B cell (primary cell): ENCODE measurements around the gene FAM3A. TPM values are rescaled to one million over a fixed set of nuclear protein-coding genes. Genes with fewer than 3 reads are reported as not detected.

ENCODE experiments used
- ATAC-seq: fragments of 200-7000 bp; cut with Tn5 transposase; one replicate; pipeline ENCODE4 v1.10.0; 2021; ENCODE audit warnings: low read depth, mild to moderate bottlenecking, moderate number of reproducible peaks, moderate library complexity
- CTCF ChIA-PET: fragments of 350-600 bp; sonication (Branson Sonifier 250); formaldehyde crosslinking; loops from one replicate; lab custom pipeline; 2021; ENCODE audit warnings: antibody characterized with exemption, inconsistent platforms; lab: Charles Lee
- POLR2A ChIA-PET: fragments of 350-600 bp; sonication (Branson Sonifier 250); formaldehyde crosslinking; loops from one replicate; lab custom pipeline; 2021; ENCODE audit warnings: antibody characterized with exemption; lab: Charles Lee
- DNase-seq: peaks from one replicate; pipeline ENCODE4 v3.0.0; 2013
- H2AFZ ChIP-seq: 2 replicates; pipeline ENCODE4 v1.6.1; 2012; ENCODE audit warnings: mild to moderate bottlenecking, low read depth, low read length; ENCODE audit not compliant: insufficient read depth, poor library complexity, severe bottlenecking
- H3K27ac ChIP-seq, 2 donors: 1 replicate in 1 of 2; 2 replicates in 1 of 2; pipeline ENCODE4 v1.5.1; 2012 to 2013; ENCODE audit warnings: low read length in 2 of 2, mild to moderate bottlenecking in 2 of 2, moderate library complexity in 1 of 2
- H3K27me3 ChIP-seq, 4 experiments: fragments of 200-600 bp in 1 of 4; sonication (generic) in 1 of 4; replicated peaks in 1 of 4; 1 replicate in 2 of 4; 2 replicates in 2 of 4; pipeline versions ENCODE4 v1.6.1 to v1.7.0; 2013 to 2016; ENCODE audit warnings: low read length in 3 of 4, mild to moderate bottlenecking in 2 of 4, mixed read lengths in 1 of 4, moderate library complexity in 1 of 4; ENCODE audit not compliant: insufficient read depth in 4 of 4, control insufficient read depth in 3 of 4; ENCODE audit errors: control extremely low read depth in 1 of 4
- H3K36me3 ChIP-seq, 2 experiments: replicated peaks in 1 of 2; 1 replicate in 1 of 2; 2 replicates in 1 of 2; pipeline versions ENCODE4 v1.6.1 to v1.7.1; 2013; ENCODE audit warnings: low read length in 1 of 2; ENCODE audit not compliant: insufficient read depth in 2 of 2, control insufficient read depth in 1 of 2; ENCODE audit errors: control extremely low read depth in 1 of 2, extremely low read depth in 1 of 2
- H3K4me1 ChIP-seq, 2 donors: fragments of 200-600 bp in 1 of 2; sonication (generic) in 1 of 2; 1 replicate in 1 of 2; 2 replicates in 1 of 2; pipeline versions ENCODE4 v1.5.1 to v1.6.1; 2013 to 2017; ENCODE audit warnings: low read length in 2 of 2; ENCODE audit not compliant: control insufficient read depth in 2 of 2, insufficient read depth in 2 of 2
- H3K4me2 ChIP-seq: replicated peaks from 2 replicates; pipeline ENCODE3; 2012; ENCODE audit warnings: mild to moderate bottlenecking, low read depth, low read length; ENCODE audit not compliant: poor library complexity, severe bottlenecking
- H3K4me3 ChIP-seq, 5 experiments: fragments of 200-600 bp in 1 of 5; sonication (generic) in 1 of 5; 1 replicate in 3 of 5; 2 replicates in 2 of 5; pipeline versions ENCODE4 v1.5.1 to v1.7.0; 2011 to 2016; ENCODE audit warnings: low read length in 4 of 5, mild to moderate bottlenecking in 4 of 5, low read depth in 2 of 5, control low read depth in 1 of 5, moderate library complexity in 1 of 5; ENCODE audit not compliant: insufficient read depth in 1 of 5; ENCODE audit errors: control extremely low read depth in 1 of 5, extremely low read depth in 1 of 5
- H3K79me2 ChIP-seq: fragments of 200-600 bp; sonication (generic); one replicate; pipeline ENCODE4 v1.6.0; 2016; ENCODE audit warnings: low read length; ENCODE audit not compliant: control insufficient read depth, insufficient read depth
- H3K9ac ChIP-seq: fragments of 200-600 bp; sonication (generic); 2 replicates; pipeline ENCODE4 v1.6.1; 2017; ENCODE audit warnings: mild to moderate bottlenecking, low read length, moderate library complexity
- H3K9me3 ChIP-seq, 3 donors: one replicate each; pipeline versions ENCODE4 v1.6.1 to v1.7.1; 2013; ENCODE audit warnings: low read length in 2 of 3; ENCODE audit not compliant: control insufficient read depth in 2 of 3, insufficient read depth in 1 of 3; ENCODE audit errors: control extremely low read depth in 1 of 3
- H4K20me1 ChIP-seq: 2 replicates; pipeline ENCODE4 v1.6.0; 2012; ENCODE audit warnings: mild to moderate bottlenecking, low read length; ENCODE audit not compliant: insufficient read depth, control insufficient read depth, poor library complexity, severe bottlenecking
- H3K27ac Mint-ChIP-seq: one replicate; pipeline ENCODE4 v1.8.0; 2021; ENCODE audit warnings: mixed read lengths
- H3K27me3 Mint-ChIP-seq: one replicate; pipeline ENCODE4 v1.8.0; 2021; ENCODE audit warnings: mixed read lengths
- H3K4me1 Mint-ChIP-seq: one replicate; pipeline ENCODE4 v1.8.0; 2021; ENCODE audit warnings: mixed read lengths
- H3K4me3 Mint-ChIP-seq: one replicate; pipeline ENCODE4 v1.8.0; 2021; ENCODE audit warnings: mixed read lengths
- H3K9me3 Mint-ChIP-seq: one replicate; pipeline ENCODE4 v1.8.0; 2022; ENCODE audit warnings: mixed read lengths; ENCODE audit not compliant: insufficient read depth
- EZH2 ChIP-seq: IDR thresholded peaks from 2 replicates; pipeline ENCODE4 v1.6.1; 2012; ENCODE audit warnings: borderline replicate concordance, low read depth, mild to moderate bottlenecking, moderate library complexity, low read length; ENCODE audit not compliant: insufficient read depth, poor library complexity, severe bottlenecking
- WGBS: methylation state at CpG from one replicate; pipeline ENCODE4 v1.1.5; 2013; ENCODE audit warnings: missing lambda C conversion rate; ENCODE audit not compliant: insufficient coverage; 5-methylcytosine and 5-hydroxymethylcytosine counted together
- intact Hi-C: fragments of 100-400 bp; cut with micrococcal nuclease; formaldehyde crosslinking; loops from one replicate; pipeline ENCODE4 v1.10.0; 2022
- polyA plus RNA-seq: library from polyadenylated mRNA; depleted of rRNA; stranded (reverse); fragments of >200 nt; gene quantifications from 2 replicates; pipeline ENCODE4 v1.2.3, GENCODE V29; 2012
- total RNA-seq, 2 donors: library from RNA; stranded (reverse); fragments of 120-200 nt in 1 of 2; gene quantifications; 1 replicate in 1 of 2; 2 replicates in 1 of 2; pipeline versions ENCODE4 v1.2.3 to v1.2.4, GENCODE V29; 2013 to 2022
- TF ChIP-seq, protein P1 (sequence below): fragments of 200-600 bp; IDR thresholded peaks from one replicate; pipeline ENCODE4 v1.8.0; 2022; ENCODE audit warnings: antibody characterized with exemption, mild to moderate bottlenecking

FAM3A gene
- total and polyA plus RNA-seq, 2 donors (not counting 1 experiment from before 2014, with no cell fraction given): 39.6 to 59.4 TPM

DNA sequence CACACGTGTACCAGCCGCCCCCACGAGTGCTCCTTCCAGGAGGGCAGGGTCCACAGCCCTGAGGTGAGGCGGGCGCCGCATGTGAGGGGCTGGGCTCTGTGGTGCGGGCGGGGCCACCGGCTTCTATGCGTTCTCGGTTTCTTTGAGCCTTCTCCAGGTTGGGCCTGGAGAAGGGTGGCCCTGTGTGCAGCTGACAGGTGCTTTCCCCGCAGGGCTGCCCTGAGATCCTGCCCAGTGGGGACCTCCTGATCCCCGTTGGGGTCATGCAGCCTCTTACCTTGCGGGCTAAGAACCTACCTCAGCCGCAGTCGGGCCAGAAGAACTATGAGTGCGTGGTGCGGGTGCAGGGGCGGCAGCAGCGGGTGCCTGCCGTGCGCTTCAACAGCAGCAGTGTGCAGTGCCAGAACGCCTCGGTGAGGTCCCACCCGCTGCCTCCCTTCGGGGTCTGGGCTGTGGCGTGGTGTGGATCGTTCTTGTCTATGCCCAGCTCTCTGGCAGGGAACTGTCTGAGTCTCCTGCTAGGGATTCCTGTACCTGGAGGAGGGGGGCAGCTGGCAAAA is 51.1 kb downstream of the FAM3A start:
- 98% methylated on average over 10 of the region's 28 CpGs for WGBS
- Histone ChIP-seq H3K79me2 (peaks cover 11% of the 10 kb centered on the region), H3K9me3 (no peaks in the 10 kb centered on the region), H3K27ac (no peak overlapping the region), H3K4me1 (peaks cover 0 to 1% of the 10 kb centered on the region in 2 donors), H3K4me2 (no peak overlapping the region), H4K20me1 (no peaks in the 10 kb centered on the region), H3K9ac (no peak overlapping the region), H3K27me3 (no peaks in the 10 kb centered on the region), H3K36me3 (peaks cover 0 to 31% of the 10 kb centered on the region in 2 experiments), H3K4me3 (no peak overlapping the region), H2AFZ (no peak overlapping the region)
- no peaks in the 10 kb centered on the region for H3K27me3 Mint-ChIP-seq
- no peak overlapping the region for H3K4me3 Mint-ChIP-seq
- no peak for TF ChIP-seq EZH2
- TF ChIP-seq, protein P1, sequence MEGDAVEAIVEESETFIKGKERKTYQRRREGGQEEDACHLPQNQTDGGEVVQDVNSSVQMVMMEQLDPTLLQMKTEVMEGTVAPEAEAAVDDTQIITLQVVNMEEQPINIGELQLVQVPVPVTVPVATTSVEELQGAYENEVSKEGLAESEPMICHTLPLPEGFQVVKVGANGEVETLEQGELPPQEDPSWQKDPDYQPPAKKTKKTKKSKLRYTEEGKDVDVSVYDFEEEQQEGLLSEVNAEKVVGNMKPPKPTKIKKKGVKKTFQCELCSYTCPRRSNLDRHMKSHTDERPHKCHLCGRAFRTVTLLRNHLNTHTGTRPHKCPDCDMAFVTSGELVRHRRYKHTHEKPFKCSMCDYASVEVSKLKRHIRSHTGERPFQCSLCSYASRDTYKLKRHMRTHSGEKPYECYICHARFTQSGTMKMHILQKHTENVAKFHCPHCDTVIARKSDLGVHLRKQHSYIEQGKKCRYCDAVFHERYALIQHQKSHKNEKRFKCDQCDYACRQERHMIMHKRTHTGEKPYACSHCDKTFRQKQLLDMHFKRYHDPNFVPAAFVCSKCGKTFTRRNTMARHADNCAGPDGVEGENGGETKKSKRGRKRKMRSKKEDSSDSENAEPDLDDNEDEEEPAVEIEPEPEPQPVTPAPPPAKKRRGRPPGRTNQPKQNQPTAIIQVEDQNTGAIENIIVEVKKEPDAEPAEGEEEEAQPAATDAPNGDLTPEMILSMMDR: no peak
- H3K9me3 Mint-ChIP-seq: no peaks in the 10 kb centered on the region
- peaks cover 6% of the 10 kb centered on the region for H3K4me1 Mint-ChIP-seq
- no peak overlapping the region for H3K27ac Mint-ChIP-seq
- CTCF ChIA-PET: no interaction called here
- no peak for ATAC-seq
- intact Hi-C loops: no loop called here
- POLR2A ChIA-PET: no interaction called here
- no peak for DNase-seq

DNA sequence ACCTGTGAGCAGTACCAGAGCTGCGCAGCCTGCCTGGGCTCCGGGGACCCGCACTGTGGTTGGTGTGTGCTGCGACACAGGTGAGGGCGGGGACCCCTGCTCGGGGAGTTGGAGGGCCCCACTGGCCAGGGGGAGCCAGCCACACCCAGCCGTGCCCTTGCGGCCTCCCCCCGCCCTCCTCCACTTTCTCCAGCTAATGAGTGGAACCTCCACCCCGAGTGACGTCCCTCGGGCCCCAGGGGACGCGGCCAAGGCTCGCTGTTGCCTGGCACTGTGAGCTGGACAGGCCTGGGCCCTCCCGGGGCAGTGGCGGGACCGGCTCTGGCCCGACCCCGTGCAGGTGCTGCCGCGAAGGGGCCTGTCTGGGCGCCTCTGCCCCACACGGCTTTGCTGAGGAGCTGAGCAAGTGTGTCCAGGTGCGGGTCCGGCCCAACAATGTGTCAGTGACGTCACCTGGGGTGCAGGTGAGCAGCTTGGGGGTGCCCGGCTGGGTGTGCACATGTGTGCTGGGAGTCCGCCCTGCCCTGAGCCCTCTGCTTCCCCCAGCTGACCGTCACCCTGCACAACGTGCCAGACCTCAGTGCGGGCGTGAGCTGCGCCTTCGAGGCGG is 52.3 kb downstream of the FAM3A start:
- no peak for DNase-seq
- peaks cover 0 to 22% of the 10 kb centered on the region in 2 experiments for H3K36me3 ChIP-seq
- H3K4me3 Mint-ChIP-seq: no peak overlapping the region
- no peak for ATAC-seq
- no peak overlapping the region for H3K4me2 ChIP-seq
- H2AFZ ChIP-seq: no peak overlapping the region
- intact Hi-C loops: no loop called here
- no peak for TF ChIP-seq EZH2
- TF ChIP-seq, protein P1: no peak
- H3K27ac Mint-ChIP-seq: no peak overlapping the region
- H3K79me2 ChIP-seq: peaks cover 18% of the 10 kb centered on the region
- H3K9me3 Mint-ChIP-seq: no peaks in the 10 kb centered on the region
- 94% methylated on average over 17 of the region's 36 CpGs for WGBS
- ChIA-PET POLR2A (interaction anchor here (0.7 kb wide), 1 partner anchor 52 kb away, joined by 6 read pairs; no protein-coding TSS in a partner anchor), CTCF (no interaction called here)
- H3K27me3 ChIP-seq: no peaks in the 10 kb centered on the region
- no peak overlapping the region for H3K27ac ChIP-seq
- no peaks in the 10 kb centered on the region for H4K20me1 ChIP-seq
- no peak overlapping the region for H3K9ac ChIP-seq
- peaks cover 6 to 11% of the 10 kb centered on the region in 2 donors for H3K4me1 ChIP-seq
- no peak overlapping the region for H3K4me3 ChIP-seq
- H3K9me3 ChIP-seq: no peaks in the 10 kb centered on the region
- H3K4me1 Mint-ChIP-seq: peaks cover 11% of the 10 kb centered on the region
- no peaks in the 10 kb centered on the region for H3K27me3 Mint-ChIP-seq
